ENCODE data around the gene DOCK10.
A peak's percentile ranks its signal among the peaks of the same experiment; 100 is the strongest.

DOCK10 gene

GRCh38 chr2:225011585-225011984 is 30.7 kb downstream of the DOCK10 start:
- no peak for DNase-seq (ENCODE audit: low spot score)

- DNase-seq (ENCODE audit: low spot score): peak; percentile 32
Measured at GRCh38 chr2:225010804-225011203, 31.5 kb downstream of the DOCK10 start.

GRCh38 chr2:225009768-225010167 is 32.5 kb downstream of the DOCK10 start:
- DNase-seq (ENCODE audit: low spot score): no peak

GRCh38 chr2:225008935-225009334 is 33.3 kb downstream of the DOCK10 start:
- DNase-seq (ENCODE audit: low spot score): no peak

- no peak for DNase-seq (ENCODE audit: low spot score)
Measured at GRCh38 chr2:225008179-225008856, 34.0 kb downstream of the DOCK10 start.

GRCh38 chr2:225006730-225007129 is 35.5 kb downstream of the DOCK10 start:
- no peak for DNase-seq (ENCODE audit: low spot score)

GRCh38 chr2:225004597-225004996 is 37.7 kb downstream of the DOCK10 start:
- no peak for DNase-seq (ENCODE audit: low spot score)

GRCh38 chr2:225002656-225003045 is 39.6 kb downstream of the DOCK10 start:
- no peak for DNase-seq (ENCODE audit: low spot score)

GRCh38 chr2:225002039-225002655 is 40.1 kb downstream of the DOCK10 start:
- DNase-seq (ENCODE audit: low spot score): peak; percentile 48

GRCh38 chr2:224999754-225000153 is 42.5 kb downstream of the DOCK10 start:
- no peak for DNase-seq (ENCODE audit: low spot score)

GRCh38 chr2:224999321-224999720 is 42.9 kb downstream of the DOCK10 start:
- no peak for DNase-seq (ENCODE audit: low spot score)

GRCh38 chr2:224997802-224998201 is 44.5 kb downstream of the DOCK10 start:
- DNase-seq (ENCODE audit: low spot score): peak; percentile 25

- no peak for DNase-seq (ENCODE audit: low spot score)
Measured at GRCh38 chr2:224995419-224995818, 46.8 kb downstream of the DOCK10 start.

GRCh38 chr2:224994242-224994823 is 47.9 kb downstream of the DOCK10 start:
- no peak for DNase-seq (ENCODE audit: low spot score)

- no peak for DNase-seq (ENCODE audit: low spot score)
Measured at GRCh38 chr2:224990710-224991109, 51.6 kb downstream of the DOCK10 start.

GRCh38 chr2:224987733-224988132 is 54.5 kb downstream of the DOCK10 start:
- DNase-seq (ENCODE audit: low spot score): no peak

- no peak for DNase-seq (ENCODE audit: low spot score)
Measured at GRCh38 chr2:224986477-224986876, 55.8 kb downstream of the DOCK10 start.

- DNase-seq (ENCODE audit: low spot score): no peak
Measured at GRCh38 chr2:224984637-224985036, 57.6 kb downstream of the DOCK10 start.

- DNase-seq (ENCODE audit: low spot score): peak; percentile 19
Measured at GRCh38 chr2:224983712-224984554, 58.3 kb downstream of the DOCK10 start.

GRCh38 chr2:224982910-224983711 is 59.2 kb downstream of the DOCK10 start:
- DNase-seq (ENCODE audit: low spot score): peak; percentile 35

GRCh38 chr2:224982226-224982625 is 60.0 kb downstream of the DOCK10 start:
- DNase-seq (ENCODE audit: low spot score): peak; percentile 34
